Heart left ventricle (tissue), 13 donors: ENCODE data around the gene GIT2.

Experiments
- POLR2A ChIP-seq, 2 donors: fragments of 450-650 bp; IDR thresholded peaks; one replicate each; pipeline ENCODE4 v1.6.1; 2017; ENCODE audit warnings: antibody characterized with exemption in 2 of 2, mild to moderate bottlenecking in 2 of 2, moderate library complexity in 2 of 2
- TF ChIP-seq, protein P1 (sequence below), 12 donors: fragments of 200-600 bp; sonication (generic) in 4 of 12; IDR thresholded peaks; one replicate each; pipeline versions ENCODE4 v1.5.0 to v1.8.0; 2018 to 2022; ENCODE audit warnings: antibody characterized with exemption in 12 of 12, mild to moderate bottlenecking in 5 of 12
- donor health status: ischemic (EF 13 %, LVEDD 7.1; RV severe dilation, severe dysfunction).
- donor health status: DM: no; HTN: yes; CAD: no.
- donor health status: DM: no; HTN: no; CAD: no.
- donor health status: ischemic (EF 25% LVEDD 6.9; RV normal size, moderate dysfunction).
- donor health status: ischemic (EF 25% LVEDD 5.7; RV mildly dilated, moderate dysfunction).
- donor health status: ischemic (EF 35%, LVEDD 5.7; RV mildly dilated, moderate dysfunction).
- donor health status: nonischemic (EF 11% LVEDD 7.7; RV severe dilation, severe dysfunction).
- donor health status: DM: yes; HTN: yes; CAD: no.
- donor health status: PGD.
- donor health status: ischemic (EF 29% LVEDD 5.4; RV normal size, mild dysfunction).
- donor health status: nonischemic (EF 23%, LVEDD 6.1; RV moderate dilation, normal function).

DNA sequence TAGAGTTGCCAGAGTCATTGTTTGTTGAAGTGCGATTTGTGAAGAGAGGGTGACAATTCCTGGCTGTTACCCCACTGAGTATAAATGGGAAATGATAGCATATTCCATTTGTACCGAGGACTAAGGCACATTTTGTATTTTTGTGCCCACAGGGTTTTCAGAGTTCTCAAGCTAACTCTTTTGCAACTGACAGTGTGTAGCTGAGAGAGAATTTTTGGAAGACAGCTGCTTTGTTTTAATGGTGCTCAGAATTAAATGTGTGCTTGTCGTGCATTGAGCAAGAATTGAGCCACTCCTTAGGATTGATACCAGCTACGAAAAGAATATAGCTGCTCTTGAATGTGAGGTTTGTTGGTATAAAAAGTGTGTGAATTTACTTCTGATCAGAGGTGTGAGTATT is 24.8 kb upstream of the GIT2 start:
- TF ChIP-seq, protein P1, sequence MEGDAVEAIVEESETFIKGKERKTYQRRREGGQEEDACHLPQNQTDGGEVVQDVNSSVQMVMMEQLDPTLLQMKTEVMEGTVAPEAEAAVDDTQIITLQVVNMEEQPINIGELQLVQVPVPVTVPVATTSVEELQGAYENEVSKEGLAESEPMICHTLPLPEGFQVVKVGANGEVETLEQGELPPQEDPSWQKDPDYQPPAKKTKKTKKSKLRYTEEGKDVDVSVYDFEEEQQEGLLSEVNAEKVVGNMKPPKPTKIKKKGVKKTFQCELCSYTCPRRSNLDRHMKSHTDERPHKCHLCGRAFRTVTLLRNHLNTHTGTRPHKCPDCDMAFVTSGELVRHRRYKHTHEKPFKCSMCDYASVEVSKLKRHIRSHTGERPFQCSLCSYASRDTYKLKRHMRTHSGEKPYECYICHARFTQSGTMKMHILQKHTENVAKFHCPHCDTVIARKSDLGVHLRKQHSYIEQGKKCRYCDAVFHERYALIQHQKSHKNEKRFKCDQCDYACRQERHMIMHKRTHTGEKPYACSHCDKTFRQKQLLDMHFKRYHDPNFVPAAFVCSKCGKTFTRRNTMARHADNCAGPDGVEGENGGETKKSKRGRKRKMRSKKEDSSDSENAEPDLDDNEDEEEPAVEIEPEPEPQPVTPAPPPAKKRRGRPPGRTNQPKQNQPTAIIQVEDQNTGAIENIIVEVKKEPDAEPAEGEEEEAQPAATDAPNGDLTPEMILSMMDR (IDR thresholded peaks at IDR 0.05): no peak
- TF ChIP-seq POLR2A (IDR thresholded peaks at IDR 0.05): no peak
